Measurements from ENCODE around the gene C3orf18.

Gene C3orf18

GRCh38 chr3:50517721-50518206 is 49.8 kb downstream of the C3orf18 start:
- TF ChIP-seq ZFHX2 (tag by site-specific recombination; conservative IDR thresholded peaks at IDR 0.05) (no peak), ZNF76 (tag by site-specific recombination; IDR thresholded peaks at IDR 0.05; ENCODE audit: borderline replicate concordance, low read depth) (no peak), KLF7 (tag by site-specific recombination; IDR thresholded peaks at IDR 0.05; ENCODE audit: borderline replicate concordance) (no peak), ZNF624 (tag by site-specific recombination; IDR thresholded peaks at IDR 0.05) (no peak), KLF8 (tag by site-specific recombination; IDR thresholded peaks at IDR 0.05) (no peak), ZNF311 (tag by site-specific recombination; IDR thresholded peaks at IDR 0.05; ENCODE audit: borderline replicate concordance) (no peak), ZNF768 (tag by site-specific recombination; IDR thresholded peaks at IDR 0.05) (no peak), ZNF146 (tag by site-specific recombination; IDR thresholded peaks at IDR 0.05) (no peak), ZNF132 (tag by site-specific recombination; IDR thresholded peaks at IDR 0.05; ENCODE audit: borderline replicate concordance) (no peak), ZNF548 (tag by site-specific recombination; IDR thresholded peaks at IDR 0.05) (no peak), BCL11B (tag by site-specific recombination; IDR thresholded peaks at IDR 0.05; ENCODE audit: low read depth) (no peak)
- ChIA-PET CTCF (interaction anchor here (0.5 to 2.0 kb wide), 6 partner anchors 9 to 514 kb away, joined by 3 to 8 read pairs (median 4); no protein-coding TSS in a partner anchor), POLR2A (no interaction called here)
- Histone ChIP-seq H3K4me1 (ENCODE audit: control insufficient read depth, insufficient read depth, low read length) (peaks cover 13% of the 10 kb centered on the region), H3K9me3 (ENCODE audit: control insufficient read depth, insufficient read depth, low read depth, low read length) (no peaks in the 10 kb centered on the region), H3K4me3 (ENCODE audit: low read depth, low read length) (no peak overlapping the region), H3K27ac (ENCODE audit: extremely low read depth, low read depth, low read length) (no peak overlapping the region), H3K36me3 (ENCODE audit: control insufficient read depth in 2 of 2, insufficient read depth in 1 of 2, low read length in 2 of 2) (no peaks in the 10 kb centered on the region)

GRCh38 chr3:50516440-50516871 is 51.1 kb downstream of the C3orf18 start:
- TF ChIP-seq OVOL3 (tag by site-specific recombination; IDR thresholded peaks at IDR 0.05) (no peak), ZNF16 (tag by site-specific recombination; IDR thresholded peaks at IDR 0.05; ENCODE audit: low read depth) (no peak), GLIS1 (tag by site-specific recombination; IDR thresholded peaks at IDR 0.05) (0 out of 2 replicates have a peak, but pooled peaks have one; percentile 28), ZNF133 (tag by site-specific recombination; IDR thresholded peaks at IDR 0.05) (no peak), ZBTB17 (tag by site-specific recombination; IDR thresholded peaks at IDR 0.05) (peak; percentile 83), ZBTB26 (tag by site-specific recombination; optimal IDR thresholded peaks at IDR 0.05) (peak; percentile 1)
- Histone ChIP-seq H3K27ac (ENCODE audit: extremely low read depth, low read depth, low read length) (peak overlapping the region; percentile 53; the same call in 1 of the 2 replicates), H3K4me1 (ENCODE audit: control insufficient read depth, insufficient read depth, low read length) (peaks cover 13% of the 10 kb centered on the region), H3K36me3 (ENCODE audit: control insufficient read depth in 2 of 2, insufficient read depth in 1 of 2, low read length in 2 of 2) (no peaks in the 10 kb centered on the region), H3K9me3 (ENCODE audit: control insufficient read depth, insufficient read depth, low read depth, low read length) (no peaks in the 10 kb centered on the region), H3K4me3 (ENCODE audit: low read depth, low read length) (no peak overlapping the region)
- POLR2A ChIA-PET, result interaction anchor here (0.6 kb wide), 1 partner anchor 151 kb away, joined by 3 read pairs; no protein-coding TSS in a partner anchor
- CTCF ChIA-PET, result interaction anchor here (1.0 to 2.1 kb wide), 3 partner anchors 33 to 97 kb away, joined by 3 to 7 read pairs (median 6); no protein-coding TSS in a partner anchor

- peak overlapping the region; percentile 53; the same call in 1 of the 2 replicates for H3K27ac ChIP-seq (ENCODE audit: extremely low read depth, low read depth, low read length)
- no peak for TF ChIP-seq ZBTB10 (tag by site-specific recombination; IDR thresholded peaks at IDR 0.05)
- TF ChIP-seq HOXC10 (CRISPR knock-in tag; IDR thresholded peaks at IDR 0.05), result no peak
- TF ChIP-seq ZSCAN23 (tag by site-specific recombination; IDR thresholded peaks at IDR 0.05), result no peak
- TF ChIP-seq KLF17 (tag by site-specific recombination; IDR thresholded peaks at IDR 0.05), result 0 out of 2 replicates have a peak, but pooled peaks have one; percentile 48
- TF ChIP-seq BCL6B (tag by site-specific recombination; IDR thresholded peaks at IDR 0.05), result no peak
- no peak for TF ChIP-seq ZNF10 (tag by site-specific recombination; IDR thresholded peaks at IDR 0.05)
- no peak for TF ChIP-seq ZNF184 (tag by site-specific recombination; IDR thresholded peaks at IDR 0.05)
- no peak for TF ChIP-seq ZNF404 (tag by site-specific recombination; IDR thresholded peaks at IDR 0.05)
Measured at GRCh38 chr3:50515565-50516439, 51.7 kb downstream of the C3orf18 start.

More at GRCh38 chr3:50515565-50516439, 51.7 kb downstream of the C3orf18 start:
- POLR2A ChIA-PET, result interaction anchor here (0.6 kb wide), 1 partner anchor 22 kb away, joined by 6 read pairs; no protein-coding TSS in a partner anchor
- H3K4me1 ChIP-seq (ENCODE audit: control insufficient read depth, insufficient read depth, low read length), result peaks cover 13% of the 10 kb centered on the region
- H3K9me3 ChIP-seq (ENCODE audit: control insufficient read depth, insufficient read depth, low read depth, low read length), result no peaks in the 10 kb centered on the region
- no peaks in the 10 kb centered on the region for H3K36me3 ChIP-seq (ENCODE audit: control insufficient read depth in 2 of 2, insufficient read depth in 1 of 2, low read length in 2 of 2)
- CTCF ChIA-PET, result interaction anchor here (1.0 to 2.1 kb wide), 5 partner anchors 13 to 98 kb away, joined by 3 to 7 read pairs (median 3); no protein-coding TSS in a partner anchor
- H3K4me3 ChIP-seq (ENCODE audit: low read depth, low read length), result no peak overlapping the region

Data from HEK293 (cell line).